ENCODE results near the gene SLC13A2.
"Not testable (repeated sequence)": the region's sequence is repeated elsewhere in the genome, so short reads cannot be mapped to it uniquely, and the experiment has no call there.

SLC13A2 gene, protein sequence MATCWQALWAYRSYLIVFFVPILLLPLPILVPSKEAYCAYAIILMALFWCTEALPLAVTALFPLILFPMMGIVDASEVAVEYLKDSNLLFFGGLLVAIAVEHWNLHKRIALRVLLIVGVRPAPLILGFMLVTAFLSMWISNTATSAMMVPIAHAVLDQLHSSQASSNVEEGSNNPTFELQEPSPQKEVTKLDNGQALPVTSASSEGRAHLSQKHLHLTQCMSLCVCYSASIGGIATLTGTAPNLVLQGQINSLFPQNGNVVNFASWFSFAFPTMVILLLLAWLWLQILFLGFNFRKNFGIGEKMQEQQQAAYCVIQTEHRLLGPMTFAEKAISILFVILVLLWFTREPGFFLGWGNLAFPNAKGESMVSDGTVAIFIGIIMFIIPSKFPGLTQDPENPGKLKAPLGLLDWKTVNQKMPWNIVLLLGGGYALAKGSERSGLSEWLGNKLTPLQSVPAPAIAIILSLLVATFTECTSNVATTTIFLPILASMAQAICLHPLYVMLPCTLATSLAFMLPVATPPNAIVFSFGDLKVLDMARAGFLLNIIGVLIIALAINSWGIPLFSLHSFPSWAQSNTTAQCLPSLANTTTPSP

DNA sequence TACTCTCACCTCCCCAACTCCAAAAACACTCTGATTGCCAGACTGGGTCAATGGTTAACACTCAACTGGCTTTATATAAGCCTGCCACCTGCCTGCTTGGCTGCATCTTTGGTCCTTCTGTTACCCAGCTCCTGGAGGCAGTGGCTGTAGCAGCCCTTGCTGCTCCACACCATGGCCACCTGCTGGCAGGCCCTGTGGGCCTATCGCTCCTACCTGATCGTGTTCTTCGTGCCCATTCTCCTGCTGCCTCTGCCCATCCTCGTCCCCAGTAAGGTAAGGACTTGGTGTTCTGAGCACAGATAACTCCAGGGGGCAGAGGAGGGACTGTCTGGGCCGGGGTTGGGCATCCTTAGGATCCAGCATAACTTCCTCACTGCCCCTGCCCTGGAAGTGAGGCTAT is at the start of gene SLC13A2:
Gene SLC13A2, plus strand, starts transcription at position 103 of the 400 bp plus-strand sequence. Its CDS starts 69 bp downstream, at position 172.
- no peak for DNase-seq (ENCODE audit: low read depth)
- in situ Hi-C loops (cut with HindIII; ENCODE audit: low sequenced_read_pairs): no loop called here
- no peak within 1 kb of the TSS for H3K4me3 ChIP-seq (ENCODE audit: low read depth, low read length)
- TF ChIP-seq, protein P1, sequence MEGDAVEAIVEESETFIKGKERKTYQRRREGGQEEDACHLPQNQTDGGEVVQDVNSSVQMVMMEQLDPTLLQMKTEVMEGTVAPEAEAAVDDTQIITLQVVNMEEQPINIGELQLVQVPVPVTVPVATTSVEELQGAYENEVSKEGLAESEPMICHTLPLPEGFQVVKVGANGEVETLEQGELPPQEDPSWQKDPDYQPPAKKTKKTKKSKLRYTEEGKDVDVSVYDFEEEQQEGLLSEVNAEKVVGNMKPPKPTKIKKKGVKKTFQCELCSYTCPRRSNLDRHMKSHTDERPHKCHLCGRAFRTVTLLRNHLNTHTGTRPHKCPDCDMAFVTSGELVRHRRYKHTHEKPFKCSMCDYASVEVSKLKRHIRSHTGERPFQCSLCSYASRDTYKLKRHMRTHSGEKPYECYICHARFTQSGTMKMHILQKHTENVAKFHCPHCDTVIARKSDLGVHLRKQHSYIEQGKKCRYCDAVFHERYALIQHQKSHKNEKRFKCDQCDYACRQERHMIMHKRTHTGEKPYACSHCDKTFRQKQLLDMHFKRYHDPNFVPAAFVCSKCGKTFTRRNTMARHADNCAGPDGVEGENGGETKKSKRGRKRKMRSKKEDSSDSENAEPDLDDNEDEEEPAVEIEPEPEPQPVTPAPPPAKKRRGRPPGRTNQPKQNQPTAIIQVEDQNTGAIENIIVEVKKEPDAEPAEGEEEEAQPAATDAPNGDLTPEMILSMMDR (IDR thresholded peaks at IDR 0.05; ENCODE audit: low read depth, low read length, missing control alignments): no peak

DNA sequence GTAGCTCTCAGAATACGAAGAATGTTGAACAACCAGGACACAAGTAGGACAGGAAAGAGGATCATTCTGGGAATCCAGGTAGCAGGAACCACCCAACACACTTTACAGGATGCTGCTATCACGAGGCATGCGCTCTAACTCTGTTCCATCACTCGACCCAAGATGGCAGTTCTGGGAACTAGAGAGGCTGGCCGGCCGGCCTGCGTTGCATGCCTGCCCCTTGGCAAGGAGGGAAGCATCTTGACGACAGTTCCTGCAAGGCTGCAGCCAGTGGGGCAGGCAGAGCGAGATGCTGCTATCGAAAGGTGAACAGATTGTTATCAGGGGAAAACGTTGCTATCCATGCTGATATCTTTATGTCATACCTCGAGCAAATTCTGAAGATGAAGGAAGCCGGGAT is 48.2 kb upstream of the SLC13A2 start:
- in situ Hi-C loops (cut with HindIII; ENCODE audit: low sequenced_read_pairs): no loop called here
- DNase-seq (ENCODE audit: low read depth): no peak
- TF ChIP-seq, protein P1 (IDR thresholded peaks at IDR 0.05; ENCODE audit: low read depth, low read length, missing control alignments): no peak
- H3K4me3 ChIP-seq (ENCODE audit: low read depth, low read length): no peak overlapping the region

DNA sequence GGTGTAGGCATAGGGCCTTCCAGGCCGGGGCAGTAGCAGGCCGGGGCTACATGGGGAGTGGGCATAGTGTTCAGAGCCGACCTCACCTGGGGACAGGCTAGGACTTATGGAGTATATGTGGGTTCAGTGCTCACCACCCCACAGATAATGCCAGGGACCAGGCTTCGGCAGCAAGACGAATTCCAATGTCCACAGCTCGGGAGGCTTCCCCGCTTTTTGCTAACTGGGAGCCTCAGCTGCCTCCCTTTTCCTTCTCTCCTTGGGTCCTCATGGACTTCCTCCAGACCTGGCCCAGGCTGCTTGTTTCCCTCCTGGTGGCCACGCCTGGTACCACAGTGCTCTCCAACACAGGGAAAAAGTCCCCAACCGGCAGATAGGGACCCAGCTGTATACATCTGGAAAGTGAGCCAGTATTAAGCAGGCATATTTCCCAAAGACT is 47.3 kb upstream of the SLC13A2 start:
- in situ Hi-C loops (cut with HindIII; ENCODE audit: low sequenced_read_pairs): no loop called here
- no peak for DNase-seq (ENCODE audit: low read depth)
- TF ChIP-seq, protein P1 (IDR thresholded peaks at IDR 0.05; ENCODE audit: low read depth, low read length, missing control alignments): peak; percentile 43
- H3K4me3 ChIP-seq (ENCODE audit: low read depth, low read length): no peak overlapping the region

DNA sequence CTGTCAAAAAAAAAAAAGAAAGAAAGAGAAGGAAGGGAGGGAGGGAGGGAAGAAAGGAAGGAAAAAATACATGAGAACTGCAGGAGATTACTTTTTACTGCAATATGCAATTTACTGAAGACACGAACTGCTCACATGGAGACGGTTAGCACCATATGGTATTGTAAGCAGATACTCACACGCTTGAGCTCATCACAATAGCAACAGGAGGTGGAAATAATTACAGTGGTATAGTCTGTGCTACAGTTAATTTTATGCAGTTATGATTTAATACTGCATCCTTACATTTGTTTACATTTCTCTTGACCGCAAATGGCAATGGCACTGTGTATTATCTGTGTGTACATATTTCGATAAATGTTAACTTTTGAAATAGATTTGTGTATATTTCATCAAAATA is 46.1 kb upstream of the SLC13A2 start:
- no peak overlapping the region for H3K4me3 ChIP-seq (ENCODE audit: low read depth, low read length)
- in situ Hi-C loops (cut with HindIII; ENCODE audit: low sequenced_read_pairs): no loop called here
- no peak for DNase-seq (ENCODE audit: low read depth)
- TF ChIP-seq, protein P1 (IDR thresholded peaks at IDR 0.05; ENCODE audit: low read depth, low read length, missing control alignments): no peak

DNA sequence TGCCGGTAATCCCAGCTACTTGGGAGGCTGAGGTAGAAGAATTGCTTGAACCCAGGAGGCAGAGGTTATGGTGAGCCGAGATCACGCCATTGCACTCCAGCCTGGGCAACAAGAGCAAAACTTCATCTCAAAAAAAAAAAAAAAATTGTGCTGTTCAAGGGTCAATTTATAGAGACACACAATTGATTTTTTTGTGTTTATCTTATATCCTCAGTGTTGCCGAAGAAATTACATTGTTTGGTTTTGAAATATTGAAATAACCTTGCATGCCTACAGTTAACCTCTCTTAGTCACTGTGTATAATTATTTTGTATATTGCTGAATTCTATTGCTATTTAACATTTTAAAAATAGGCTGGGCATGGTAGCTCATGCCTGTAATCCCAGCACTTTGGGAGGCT is 45.5 kb upstream of the SLC13A2 start:
- H3K4me3 ChIP-seq (ENCODE audit: low read depth, low read length); DNase-seq (ENCODE audit: low read depth); in situ Hi-C loops (cut with HindIII; ENCODE audit: low sequenced_read_pairs): not testable (repeated sequence)

DNA sequence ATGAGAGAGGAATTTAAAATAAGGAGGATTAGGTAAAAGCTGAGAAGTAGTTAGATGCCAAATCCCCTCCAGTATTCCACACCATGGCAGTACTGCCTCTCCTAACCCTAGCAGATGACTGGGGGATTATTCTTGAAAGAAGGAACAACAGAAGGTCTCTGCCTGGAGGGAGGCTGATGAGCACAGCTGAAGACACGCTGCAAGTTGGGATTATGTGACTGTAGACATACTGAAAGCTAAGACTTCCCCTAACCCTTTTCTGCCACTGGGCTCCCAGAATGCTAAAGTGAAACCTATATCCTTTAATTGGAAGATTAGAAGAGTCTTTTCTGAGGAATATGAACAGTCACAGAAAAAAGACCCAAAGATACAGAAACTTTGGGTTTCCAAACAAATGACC is 39.7 kb upstream of the SLC13A2 start:
- in situ Hi-C loops (cut with HindIII; ENCODE audit: low sequenced_read_pairs): no loop called here
- TF ChIP-seq, protein P1 (IDR thresholded peaks at IDR 0.05; ENCODE audit: low read depth, low read length, missing control alignments): no peak
- no peak for DNase-seq (ENCODE audit: low read depth)
- H3K4me3 ChIP-seq (ENCODE audit: low read depth, low read length): no peak overlapping the region

DNA sequence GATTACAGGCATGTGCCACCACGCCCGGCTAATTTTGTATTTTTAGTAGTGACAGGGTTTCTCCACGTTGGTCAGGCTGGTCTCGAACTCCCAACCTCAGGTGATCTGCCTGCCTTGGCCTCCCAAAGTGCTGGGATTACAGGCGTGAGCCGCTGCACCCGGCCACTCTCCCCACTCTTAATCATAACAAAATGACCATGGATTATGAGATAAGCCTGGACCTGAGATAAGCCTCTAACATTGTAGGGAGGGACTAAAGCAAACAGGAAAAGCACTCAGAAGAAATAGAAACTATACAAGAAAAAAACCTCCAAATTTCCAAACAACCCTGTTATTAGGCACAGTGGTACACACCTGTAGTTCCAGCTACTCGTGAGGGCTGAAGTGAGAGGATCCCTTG is 39.1 kb upstream of the SLC13A2 start:
- in situ Hi-C loops (cut with HindIII; ENCODE audit: low sequenced_read_pairs); DNase-seq (ENCODE audit: low read depth): not testable (repeated sequence)

More for the DNA sequence above, 39.1 kb upstream of the SLC13A2 start:
- H3K4me3 ChIP-seq (ENCODE audit: low read depth, low read length): not testable (repeated sequence)

Data from astrocyte of the cerebellum (primary cell).